Measurements from ENCODE around the gene RAB31. TPM values are rescaled to one million over a fixed set of nuclear protein-coding genes. Genes with fewer than 3 reads are reported as not detected.
"Not testable (repeated sequence)": the region's sequence is repeated elsewhere in the genome, so short reads cannot be mapped to it uniquely, and the experiment has no call there.

RAB31 gene
- total RNA-seq, 1 donor = 47.8 TPM

- H3K4me3 ChIP-seq (ENCODE audit: low read length); H3K4me1 ChIP-seq (ENCODE audit: insufficient read depth, low read length); H3K9me3 ChIP-seq (ENCODE audit: low read depth, low read length); H3K27me3 ChIP-seq (ENCODE audit: insufficient read depth, low read length): not testable (repeated sequence)
These were observed 183.4 kb downstream of the RAB31 start for GRCh38 chr18:9891515-9891914.

- no peaks in the 10 kb centered on the region for H3K27me3 ChIP-seq (ENCODE audit: insufficient read depth, low read length)
- no peaks in the 10 kb centered on the region for H3K4me1 ChIP-seq (ENCODE audit: insufficient read depth, low read length)
- H3K9me3 ChIP-seq (ENCODE audit: low read depth, low read length) = no peaks in the 10 kb centered on the region
- no peak overlapping the region for H3K4me3 ChIP-seq (ENCODE audit: low read length)
These were observed 186.5 kb downstream of the RAB31 start for GRCh38 chr18:9894454-9895068.

GRCh38 chr18:9897129-9897528, 189.0 kb downstream of the RAB31 start:
- Histone ChIP-seq H3K9me3 (ENCODE audit: low read depth, low read length) (no peaks in the 10 kb centered on the region), H3K4me3 (ENCODE audit: low read length) (no peak overlapping the region), H3K4me1 (ENCODE audit: insufficient read depth, low read length) (no peaks in the 10 kb centered on the region), H3K27me3 (ENCODE audit: insufficient read depth, low read length) (no peaks in the 10 kb centered on the region)

GRCh38 chr18:9897787-9898291, 189.7 kb downstream of the RAB31 start:
- H3K4me1 ChIP-seq (ENCODE audit: insufficient read depth, low read length); H3K4me3 ChIP-seq (ENCODE audit: low read length); H3K9me3 ChIP-seq (ENCODE audit: low read depth, low read length); H3K27me3 ChIP-seq (ENCODE audit: insufficient read depth, low read length): not testable (repeated sequence)

- H3K4me3 ChIP-seq (ENCODE audit: low read length) = no peak overlapping the region
- H3K9me3 ChIP-seq (ENCODE audit: low read depth, low read length) = no peaks in the 10 kb centered on the region
- H3K27me3 ChIP-seq (ENCODE audit: insufficient read depth, low read length) = no peaks in the 10 kb centered on the region
- H3K4me1 ChIP-seq (ENCODE audit: insufficient read depth, low read length) = no peaks in the 10 kb centered on the region
These were observed 190.9 kb downstream of the RAB31 start for GRCh38 chr18:9898792-9899549.

- H3K27me3 ChIP-seq (ENCODE audit: insufficient read depth, low read length); H3K9me3 ChIP-seq (ENCODE audit: low read depth, low read length); H3K4me1 ChIP-seq (ENCODE audit: insufficient read depth, low read length); H3K4me3 ChIP-seq (ENCODE audit: low read length): not testable (repeated sequence)
These were observed 191.4 kb downstream of the RAB31 start for GRCh38 chr18:9899550-9899930.

- peaks cover 1% of the 10 kb centered on the region for H3K4me1 ChIP-seq (ENCODE audit: insufficient read depth, low read length)
- no peaks in the 10 kb centered on the region for H3K9me3 ChIP-seq (ENCODE audit: low read depth, low read length)
- H3K27me3 ChIP-seq (ENCODE audit: insufficient read depth, low read length) = no peaks in the 10 kb centered on the region
- no peak overlapping the region for H3K4me3 ChIP-seq (ENCODE audit: low read length)
These were observed 192.6 kb downstream of the RAB31 start for GRCh38 chr18:9900699-9901098.

GRCh38 chr18:9901377-9901776, 193.3 kb downstream of the RAB31 start:
- peaks cover 5% of the 10 kb centered on the region for H3K4me1 ChIP-seq (ENCODE audit: insufficient read depth, low read length)
- H3K4me3 ChIP-seq (ENCODE audit: low read length) = no peak overlapping the region
- H3K9me3 ChIP-seq (ENCODE audit: low read depth, low read length) = no peaks in the 10 kb centered on the region
- H3K27me3 ChIP-seq (ENCODE audit: insufficient read depth, low read length) = no peaks in the 10 kb centered on the region

- H3K9me3 ChIP-seq (ENCODE audit: low read depth, low read length); H3K4me3 ChIP-seq (ENCODE audit: low read length); H3K4me1 ChIP-seq (ENCODE audit: insufficient read depth, low read length); H3K27me3 ChIP-seq (ENCODE audit: insufficient read depth, low read length): not testable (repeated sequence)
These were observed 194.2 kb downstream of the RAB31 start for GRCh38 chr18:9902264-9902663.

GRCh38 chr18:9902832-9903231, 194.7 kb downstream of the RAB31 start:
- Histone ChIP-seq H3K4me3 (ENCODE audit: low read length) (no peak overlapping the region), H3K9me3 (ENCODE audit: low read depth, low read length) (no peaks in the 10 kb centered on the region), H3K27me3 (ENCODE audit: insufficient read depth, low read length) (no peaks in the 10 kb centered on the region)

GRCh38 chr18:9905401-9905922, 197.4 kb downstream of the RAB31 start:
- H3K4me3 ChIP-seq (ENCODE audit: low read length) = no peak overlapping the region
- H3K4me1 ChIP-seq (ENCODE audit: insufficient read depth, low read length) = peaks cover 10% of the 10 kb centered on the region
- H3K27me3 ChIP-seq (ENCODE audit: insufficient read depth, low read length) = no peaks in the 10 kb centered on the region
- H3K9me3 ChIP-seq (ENCODE audit: low read depth, low read length) = no peaks in the 10 kb centered on the region

More at GRCh38 chr18:9902832-9903231, 194.7 kb downstream of the RAB31 start:
- peaks cover 5% of the 10 kb centered on the region for H3K4me1 ChIP-seq (ENCODE audit: insufficient read depth, low read length)

GRCh38 chr18:9906481-9906880, 198.4 kb downstream of the RAB31 start:
- Histone ChIP-seq H3K9me3 (ENCODE audit: low read depth, low read length) (no peaks in the 10 kb centered on the region), H3K4me3 (ENCODE audit: low read length) (no peak overlapping the region), H3K27me3 (ENCODE audit: insufficient read depth, low read length) (no peaks in the 10 kb centered on the region), H3K4me1 (ENCODE audit: insufficient read depth, low read length) (peaks cover 13% of the 10 kb centered on the region)

- Histone ChIP-seq H3K27me3 (ENCODE audit: insufficient read depth, low read length) (no peaks in the 10 kb centered on the region), H3K4me1 (ENCODE audit: insufficient read depth, low read length) (peaks cover 14% of the 10 kb centered on the region), H3K4me3 (ENCODE audit: low read length) (no peak overlapping the region), H3K9me3 (ENCODE audit: low read depth, low read length) (no peaks in the 10 kb centered on the region)
These were observed 199.8 kb downstream of the RAB31 start for GRCh38 chr18:9907867-9908266.

GRCh38 chr18:9910071-9910470, 202.0 kb downstream of the RAB31 start:
- H3K27me3 ChIP-seq (ENCODE audit: insufficient read depth, low read length) = no peaks in the 10 kb centered on the region

GRCh38 chr18:9910661-9911060, 202.6 kb downstream of the RAB31 start:
- H3K9me3 ChIP-seq (ENCODE audit: low read depth, low read length) = no peaks in the 10 kb centered on the region
- H3K4me3 ChIP-seq (ENCODE audit: low read length) = no peak overlapping the region
- H3K4me1 ChIP-seq (ENCODE audit: insufficient read depth, low read length) = peaks cover 19% of the 10 kb centered on the region
- no peaks in the 10 kb centered on the region for H3K27me3 ChIP-seq (ENCODE audit: insufficient read depth, low read length)

More at GRCh38 chr18:9910071-9910470, 202.0 kb downstream of the RAB31 start:
- peaks cover 19% of the 10 kb centered on the region for H3K4me1 ChIP-seq (ENCODE audit: insufficient read depth, low read length)
- H3K4me3 ChIP-seq (ENCODE audit: low read length) = no peak overlapping the region
- H3K9me3 ChIP-seq (ENCODE audit: low read depth, low read length) = no peaks in the 10 kb centered on the region
